HG03432 (cell line): ENCODE measurements around the gene SERPINH1.

Experiments
- ATAC-seq: cut with Tn5 transposase; IDR thresholded peaks from one replicate; pipeline ENCODE4 v1.9.1; 2021; ENCODE audit warnings: mild to moderate bottlenecking, moderate library complexity; ENCODE audit not compliant: unreplicated experiment

Gene SERPINH1

GRCh38 chr11:75532200-75533048, 29.6 kb upstream of the SERPINH1 start:
- no peak for ATAC-seq

GRCh38 chr11:75533896-75534258, 28.2 kb upstream of the SERPINH1 start:
- ATAC-seq, result no peak

- ATAC-seq, result no peak
Observed at GRCh38 chr11:75534259-75535069, 27.6 kb upstream of the SERPINH1 start.

GRCh38 chr11:75535071-75535470, 27.0 kb upstream of the SERPINH1 start:
- no peak for ATAC-seq

GRCh38 chr11:75536786-75537641, 25.0 kb upstream of the SERPINH1 start:
- ATAC-seq, result peak; percentile 83

GRCh38 chr11:75537740-75538139, 24.3 kb upstream of the SERPINH1 start:
- no peak for ATAC-seq

- no peak for ATAC-seq
Observed at GRCh38 chr11:75538150-75538942, 23.7 kb upstream of the SERPINH1 start.

- ATAC-seq, result no peak
Observed at GRCh38 chr11:75539459-75540334, 22.4 kb upstream of the SERPINH1 start.

GRCh38 chr11:75541193-75542087, 20.6 kb upstream of the SERPINH1 start:
- ATAC-seq, result no peak

GRCh38 chr11:75542088-75542438, 20.0 kb upstream of the SERPINH1 start:
- no peak for ATAC-seq

- no peak for ATAC-seq
Observed at GRCh38 chr11:75543806-75544205, 18.2 kb upstream of the SERPINH1 start.

GRCh38 chr11:75547177-75547576, 14.9 kb upstream of the SERPINH1 start:
- no peak for ATAC-seq

GRCh38 chr11:75547617-75548058, 14.4 kb upstream of the SERPINH1 start:
- ATAC-seq, result no peak

GRCh38 chr11:75548595-75549272, 13.3 kb upstream of the SERPINH1 start:
- ATAC-seq, result no peak

- ATAC-seq, result no peak
Observed at GRCh38 chr11:75549370-75549958, 12.6 kb upstream of the SERPINH1 start.

- ATAC-seq, result no peak
Observed at GRCh38 chr11:75553182-75553581, 8.9 kb upstream of the SERPINH1 start.

GRCh38 chr11:75553889-75554257, 8.2 kb upstream of the SERPINH1 start:
- no peak for ATAC-seq
